ENCODE data around the gene CHN2.

DNA sequence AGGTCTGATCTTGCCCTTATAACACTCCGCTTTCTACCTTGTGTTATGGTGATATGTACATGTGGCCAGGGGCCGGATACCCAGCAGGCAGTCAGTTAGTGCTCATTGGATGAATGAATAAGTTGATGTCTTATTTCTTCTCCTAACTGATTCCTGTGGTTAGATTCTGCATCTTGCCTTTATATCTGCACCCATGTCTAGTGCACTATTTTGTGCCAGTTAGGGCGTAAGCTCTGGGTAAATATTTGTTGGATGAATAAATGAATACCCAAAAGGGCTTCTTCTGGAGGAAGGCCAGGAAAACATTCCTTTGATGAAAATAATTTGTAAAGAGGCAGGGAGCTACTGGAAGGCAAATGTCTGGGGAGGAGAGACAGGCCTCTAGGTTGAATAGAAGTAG lies 148.2 kb downstream of the CHN2 start:
- TF ChIP-seq, protein P1, sequence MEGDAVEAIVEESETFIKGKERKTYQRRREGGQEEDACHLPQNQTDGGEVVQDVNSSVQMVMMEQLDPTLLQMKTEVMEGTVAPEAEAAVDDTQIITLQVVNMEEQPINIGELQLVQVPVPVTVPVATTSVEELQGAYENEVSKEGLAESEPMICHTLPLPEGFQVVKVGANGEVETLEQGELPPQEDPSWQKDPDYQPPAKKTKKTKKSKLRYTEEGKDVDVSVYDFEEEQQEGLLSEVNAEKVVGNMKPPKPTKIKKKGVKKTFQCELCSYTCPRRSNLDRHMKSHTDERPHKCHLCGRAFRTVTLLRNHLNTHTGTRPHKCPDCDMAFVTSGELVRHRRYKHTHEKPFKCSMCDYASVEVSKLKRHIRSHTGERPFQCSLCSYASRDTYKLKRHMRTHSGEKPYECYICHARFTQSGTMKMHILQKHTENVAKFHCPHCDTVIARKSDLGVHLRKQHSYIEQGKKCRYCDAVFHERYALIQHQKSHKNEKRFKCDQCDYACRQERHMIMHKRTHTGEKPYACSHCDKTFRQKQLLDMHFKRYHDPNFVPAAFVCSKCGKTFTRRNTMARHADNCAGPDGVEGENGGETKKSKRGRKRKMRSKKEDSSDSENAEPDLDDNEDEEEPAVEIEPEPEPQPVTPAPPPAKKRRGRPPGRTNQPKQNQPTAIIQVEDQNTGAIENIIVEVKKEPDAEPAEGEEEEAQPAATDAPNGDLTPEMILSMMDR (conservative IDR thresholded peaks at IDR 0.05) = no peak
- no peak for TF ChIP-seq EZH2 (IDR thresholded peaks at IDR 0.05; ENCODE audit: low read depth)

Data from PC-9 (cell line).